H9 (cell line): Measurements from ENCODE around the gene TLE4. TPM values are rescaled to one million over a fixed set of nuclear protein-coding genes. Genes with fewer than 3 reads are reported as not detected.

Source experiments
- DNase-seq: peaks from one replicate; pipeline ENCODE4 v3.0.0-alpha.2; 2017
- H2AFZ ChIP-seq: one replicate; pipeline ENCODE4 v1.6.1; 2013; ENCODE audit warnings: mild to moderate bottlenecking, low read length, control low read depth, moderate library complexity
- H2AK5ac ChIP-seq: 2 replicates; pipeline ENCODE4 v1.6.1; 2013; ENCODE audit warnings: low read length, control low read depth, mixed read lengths; ENCODE audit not compliant: insufficient read length
- H2BK120ac ChIP-seq: one replicate; pipeline ENCODE4 v1.6.1; 2013; ENCODE audit warnings: low read depth, mild to moderate bottlenecking, low read length, control low read depth, inconsistent platforms; ENCODE audit not compliant: poor library complexity, severe bottlenecking
- H2BK12ac ChIP-seq: 2 replicates; pipeline ENCODE4 v1.6.1; 2013; ENCODE audit warnings: low read length, control low read depth, mixed read lengths, low read depth; ENCODE audit not compliant: insufficient read length
- H2BK15ac ChIP-seq: 2 replicates; pipeline ENCODE4 v1.6.1; 2013; ENCODE audit warnings: low read depth, low read length, control low read depth
- H2BK20ac ChIP-seq: one replicate; pipeline ENCODE4 v1.6.1; 2013; ENCODE audit warnings: low read depth, mild to moderate bottlenecking, low read length, control low read depth, inconsistent platforms; ENCODE audit not compliant: poor library complexity, severe bottlenecking
- H2BK5ac ChIP-seq: 2 replicates; pipeline ENCODE4 v1.6.1; 2013; ENCODE audit warnings: low read length, control low read depth, mixed read lengths; ENCODE audit not compliant: insufficient read length
- H3K14ac ChIP-seq: 2 replicates; pipeline ENCODE4 v1.6.1; 2013; ENCODE audit warnings: low read length, control low read depth; ENCODE audit not compliant: insufficient read depth
- H3K18ac ChIP-seq: 2 replicates; pipeline ENCODE4 v1.6.1; 2013; ENCODE audit warnings: low read depth, mild to moderate bottlenecking, mixed read lengths, low read length, control low read depth; ENCODE audit not compliant: insufficient read length
- H3K23ac ChIP-seq: 2 replicates; pipeline ENCODE4 v1.6.1; 2013; ENCODE audit warnings: low read length, control low read depth, mixed read lengths, low read depth; ENCODE audit not compliant: insufficient read length
- H3K23me2 ChIP-seq: 2 replicates; pipeline ENCODE4 v1.6.1; 2013; ENCODE audit warnings: low read depth, mild to moderate bottlenecking, mixed read lengths, low read length, control low read depth; ENCODE audit not compliant: insufficient read length, poor library complexity, severe bottlenecking
- H3K27ac ChIP-seq: 2 replicates; pipeline ENCODE4 v1.5.1; 2013; ENCODE audit warnings: low read length, control low read depth, mixed read lengths, low read depth; ENCODE audit not compliant: insufficient read length
- H3K27me3 ChIP-seq: 2 replicates; pipeline ENCODE4 v1.6.1; 2013; ENCODE audit warnings: low read length, control low read depth, inconsistent platforms; ENCODE audit not compliant: insufficient read depth
- H3K4ac ChIP-seq: 2 replicates; pipeline ENCODE4 v1.6.1; 2013; ENCODE audit warnings: low read depth, mild to moderate bottlenecking, control low read depth, inconsistent platforms, low read length, moderate library complexity
- H3K4me1 ChIP-seq: 2 replicates; pipeline ENCODE4 v1.6.1; 2013; ENCODE audit warnings: low read length, control low read depth, inconsistent platforms; ENCODE audit not compliant: insufficient read depth
- H3K4me2 ChIP-seq: 2 replicates; pipeline ENCODE4 v1.6.1; 2013; ENCODE audit warnings: low read length, control low read depth, mixed read lengths; ENCODE audit not compliant: insufficient read length, insufficient read depth
- H3K56ac ChIP-seq: 2 replicates; pipeline ENCODE4 v1.6.1; 2013; ENCODE audit warnings: low read depth, mild to moderate bottlenecking, mixed read lengths, low read length, control low read depth; ENCODE audit not compliant: insufficient read length
- H3K79me1 ChIP-seq: 2 replicates; pipeline ENCODE4 v1.6.1; 2013; ENCODE audit warnings: low read depth, mild to moderate bottlenecking, moderate library complexity, low read length, control low read depth, inconsistent platforms; ENCODE audit not compliant: insufficient read depth, poor library complexity, severe bottlenecking
- H3K79me2 ChIP-seq: 2 replicates; pipeline ENCODE4 v1.6.1; 2013; ENCODE audit warnings: low read length, control low read depth, inconsistent platforms; ENCODE audit not compliant: insufficient read depth
- H3K9ac ChIP-seq: 2 replicates; pipeline ENCODE4 v1.6.1; 2013; ENCODE audit warnings: low read length, control low read depth, mixed read lengths; ENCODE audit not compliant: insufficient read length; ENCODE audit errors: extremely low read depth
- H3K9me3 ChIP-seq: one replicate; pipeline ENCODE4 v1.6.1; 2013; ENCODE audit warnings: low read depth, low read length, inconsistent platforms; ENCODE audit not compliant: control insufficient read depth
- H3T11ph ChIP-seq: one replicate; pipeline ENCODE4 v1.6.1; 2013; ENCODE audit warnings: mild to moderate bottlenecking, low read length, control low read depth, inconsistent platforms
- H4K20me1 ChIP-seq: one replicate; pipeline ENCODE4 v1.6.1; 2013; ENCODE audit not compliant: control insufficient read depth, insufficient read length, insufficient read depth
- H4K5ac ChIP-seq: 2 replicates; pipeline ENCODE4 v1.6.1; 2013; ENCODE audit warnings: low read depth, mild to moderate bottlenecking, mixed read lengths, low read length, control low read depth; ENCODE audit not compliant: insufficient read length
- H4K8ac ChIP-seq: replicated peaks from 2 replicates; pipeline ENCODE4 v1.6.1; 2013; ENCODE audit warnings: low read length, control low read depth, mixed read lengths, low read depth; ENCODE audit not compliant: insufficient read length
- H4K91ac ChIP-seq: 2 replicates; pipeline ENCODE4 v1.6.1; 2013; ENCODE audit warnings: low read depth, mild to moderate bottlenecking, moderate library complexity, mixed read lengths, low read length, control low read depth; ENCODE audit not compliant: insufficient read length
- H3K27ac Mint-ChIP-seq, 3 experiments: 2 replicates in 2 of 3; 3 replicates in 1 of 3; pipeline ENCODE4 v1.8.0; 2020 to 2021; ENCODE audit warnings: mixed read lengths in 3 of 3, mild to moderate bottlenecking in 1 of 3, moderate library complexity in 1 of 3
- H3K27me3 Mint-ChIP-seq: 2 replicates; pipeline ENCODE4 v1.8.0; 2021; ENCODE audit warnings: low read depth, mild to moderate bottlenecking, moderate library complexity, mixed read lengths
- H3K36me3 Mint-ChIP-seq, 3 experiments: 2 replicates in 2 of 3; 3 replicates in 1 of 3; pipeline ENCODE4 v1.8.0; 2020 to 2021; ENCODE audit warnings: low read depth in 3 of 3, mixed read lengths in 3 of 3; ENCODE audit not compliant: insufficient read depth in 1 of 3
- H3K4me1 Mint-ChIP-seq, 2 experiments: 2 replicates each; pipeline ENCODE4 v1.8.0; 2020; ENCODE audit warnings: mixed read lengths in 2 of 2
- H3K4me3 Mint-ChIP-seq, 2 experiments: 2 replicates in 1 of 2; 3 replicates in 1 of 2; pipeline ENCODE4 v1.8.0; 2020 to 2021; ENCODE audit warnings: mild to moderate bottlenecking in 2 of 2, mixed read lengths in 2 of 2, moderate library complexity in 1 of 2
- H3K9me3 Mint-ChIP-seq, 2 experiments: 2 replicates in 1 of 2; 3 replicates in 1 of 2; pipeline ENCODE4 v1.8.0; 2020; ENCODE audit warnings: mild to moderate bottlenecking in 2 of 2, mixed read lengths in 2 of 2, moderate library complexity in 1 of 2
- CTCF ChIP-seq: fragments of 200-600 bp; sonication (generic); conservative IDR thresholded peaks from 3 replicates; pipeline ENCODE4 v1.8.0; 2021; ENCODE audit warnings: antibody characterized with exemption, mild to moderate bottlenecking
- WGBS: extraction: QIAGEN DNeasy Blood & Tissue Kit; methylation state at CpG from one replicate; pipeline ENCODE4 v1.1.7; 2013; ENCODE audit warnings: missing lambda C conversion rate, low lambda C conversion rate, mixed read lengths; ENCODE audit not compliant: insufficient read length; ENCODE audit errors: extremely low coverage; 5-methylcytosine and 5-hydroxymethylcytosine counted together
- total RNA-seq: library from RNA; stranded (reverse); gene quantifications from 2 replicates; pipeline ENCODE4 v1.2.1, GENCODE V29; 2021

TLE4 gene
- total RNA-seq, 1 experiment from 2014 or later, result 35.1 TPM

DNA sequence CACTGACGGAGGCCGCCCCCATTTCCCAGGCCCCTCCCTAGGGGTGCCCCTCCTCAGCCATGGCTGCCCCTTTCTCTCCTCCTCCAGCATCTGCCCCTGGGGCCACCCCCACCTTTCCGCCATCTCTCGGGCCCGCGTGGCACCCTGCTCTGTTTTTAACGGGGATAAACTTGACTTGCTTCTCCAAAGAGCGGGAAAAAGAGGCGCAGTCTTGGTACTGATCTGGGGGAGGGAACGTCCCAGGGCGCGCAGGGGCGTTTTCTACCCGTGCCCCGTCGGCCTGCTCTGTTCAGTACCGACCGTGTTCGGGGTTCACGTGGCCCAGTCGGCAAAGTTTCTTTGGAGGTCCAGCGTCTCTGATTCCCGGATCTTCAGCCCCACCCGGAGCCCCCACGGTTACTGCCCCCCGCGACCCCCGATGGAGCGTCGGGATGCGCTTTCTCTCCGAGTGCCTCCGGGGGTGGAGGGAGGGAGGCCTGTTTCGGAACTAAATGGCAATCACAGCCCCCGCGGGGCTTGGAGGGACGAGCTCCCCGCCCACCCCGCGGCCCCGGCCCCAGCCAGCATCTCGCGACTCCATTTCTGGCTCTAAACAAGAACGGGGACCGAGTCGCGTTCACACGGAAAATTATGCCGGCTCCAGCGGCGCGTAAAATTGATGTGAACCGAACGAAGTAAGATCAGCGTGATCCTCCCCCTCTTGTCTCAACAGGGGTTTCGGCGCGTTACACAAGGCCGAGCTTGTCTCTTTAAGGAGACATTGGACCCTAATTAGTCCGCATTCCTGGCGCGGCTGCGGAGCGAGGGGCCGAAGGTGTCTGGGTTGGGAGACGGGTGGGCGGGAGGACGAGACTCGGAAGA, 1.1 kb upstream of the TLE4 start:
- peak overlapping the region; percentile 76 for H3K9ac ChIP-seq
- peak overlapping the region; percentile 77 to 91 (median 86); a peak in 5 of 7 replicates for H3K27ac Mint-ChIP-seq
- H3K79me2 ChIP-seq, result peaks cover 3% of the 10 kb centered on the region; the same call in 1 of the 2 replicates
- no peak overlapping the region for H4K5ac ChIP-seq
- no peak overlapping the region for H2BK20ac ChIP-seq
- no peak overlapping the region for H4K91ac ChIP-seq
- no peak overlapping the region for H3K23ac ChIP-seq
- peak overlapping the region; percentile 91 for H3K18ac ChIP-seq
- H2BK15ac ChIP-seq, result no peak overlapping the region
- H2AK5ac ChIP-seq, result no peak overlapping the region
- no peaks in the 10 kb centered on the region for H4K20me1 ChIP-seq
- H3K79me1 ChIP-seq, result no peaks in the 10 kb centered on the region
- H3K27ac ChIP-seq, result peak overlapping the region; percentile 77
- H3K56ac ChIP-seq, result no peak overlapping the region
- H3K9me3 Mint-ChIP-seq, result peaks cover 4% of the 10 kb centered on the region in 2 experiments; a peak in 3 of 5 replicates
- peaks cover 2 to 17% (median 4%) of the 10 kb centered on the region in 3 experiments; a peak in 6 of 7 replicates for H3K36me3 Mint-ChIP-seq
- peaks cover 3% of the 10 kb centered on the region; the same call in 1 of the 2 replicates for H3K4me1 ChIP-seq
- peaks cover 7% of the 10 kb centered on the region for H3K27me3 Mint-ChIP-seq
- WGBS, result no CpG with 5 or more reads among the region's 69 CpGs
- H3K14ac ChIP-seq, result peak overlapping the region; percentile 88
- no peak overlapping the region for H3K4me3 Mint-ChIP-seq
- no peak overlapping the region for H2BK12ac ChIP-seq
- H2AFZ ChIP-seq, result no peak overlapping the region
- no peak overlapping the region; the same call in 1 of the 2 replicates for H3K4ac ChIP-seq
- peaks cover 18% of the 10 kb centered on the region for H3K23me2 ChIP-seq
- H3K4me1 Mint-ChIP-seq, result peaks cover 20 to 25% of the 10 kb centered on the region in 2 experiments
- no peaks in the 10 kb centered on the region for H3K27me3 ChIP-seq
- H2BK120ac ChIP-seq, result peak overlapping the region; percentile 39
- no peak overlapping the region for H3T11ph ChIP-seq
- H3K9me3 ChIP-seq, result no peaks in the 10 kb centered on the region
- DNase-seq, result peak; percentile 61
- no peak for TF ChIP-seq CTCF
- H4K8ac ChIP-seq, result no peak overlapping the region
- H3K4me2 ChIP-seq, result peak overlapping the region; percentile 97
- H2BK5ac ChIP-seq, result peak overlapping the region; percentile 32
